Neural progenitor cell (in vitro differentiated cells): ENCODE data around the gene CELF4. TPM values are rescaled to one million over a fixed set of nuclear protein-coding genes. Genes with fewer than 3 reads are reported as not detected.
A peak's percentile ranks its signal among the peaks of the same experiment; 100 is the strongest.

Experiments used
- DNase-seq: peaks from one replicate; pipeline ENCODE4 v3.0.0-alpha.2; 2016; ENCODE audit warnings: low spot score
- H2AFZ ChIP-seq: fragments of 200-600 bp; sonication (generic); replicated peaks from 2 replicates; pipeline ENCODE4 v1.6.1; 2016; ENCODE audit warnings: antibody characterized with exemption
- H3F3A ChIP-seq: fragments of 200-600 bp; sonication (generic); 2 replicates; pipeline ENCODE4 v1.6.1; 2016; ENCODE audit warnings: antibody characterized with exemption, low read depth
- H3K27ac ChIP-seq: fragments of 200-600 bp; sonication (generic); 2 replicates; pipeline ENCODE4 v1.5.1; 2016; ENCODE audit warnings: mild to moderate bottlenecking
- H3K27me3 ChIP-seq: fragments of 200-600 bp; sonication (generic); 2 replicates; pipeline ENCODE4 v1.6.1; 2016; ENCODE audit warnings: mild to moderate bottlenecking, moderate library complexity
- H3K36me3 ChIP-seq: fragments of 200-600 bp; sonication (generic); 2 replicates; pipeline ENCODE4 v1.5.1; 2016
- H3K4me1 ChIP-seq: fragments of 200-600 bp; sonication (generic); 2 replicates; pipeline ENCODE4 v1.6.1; 2016; ENCODE audit warnings: mixed run types
- H3K4me2 ChIP-seq: fragments of 200-600 bp; sonication (generic); 2 replicates; pipeline ENCODE4 v1.6.1; 2016
- H3K4me3 ChIP-seq: fragments of 200-600 bp; sonication (generic); 2 replicates; pipeline ENCODE4 v1.5.1; 2016
- H3K79me2 ChIP-seq: fragments of 200-600 bp; sonication (generic); 2 replicates; pipeline ENCODE4 v1.6.1; 2016; ENCODE audit warnings: low read depth
- H3K9ac ChIP-seq: fragments of 200-600 bp; sonication (generic); 2 replicates; pipeline ENCODE4 v1.6.1; 2016
- H3K9me3 ChIP-seq: fragments of 200-600 bp; sonication (generic); 2 replicates; pipeline ENCODE4 v1.5.1; 2016; ENCODE audit warnings: low read depth
- H4K20me1 ChIP-seq: fragments of 200-600 bp; sonication (generic); 2 replicates; pipeline ENCODE4 v1.6.1; 2016; ENCODE audit warnings: low read depth
- H3K27ac Mint-ChIP-seq: 3 replicates; pipeline ENCODE4 v1.8.0; 2021; ENCODE audit warnings: mixed read lengths
- H3K27me3 Mint-ChIP-seq: 2 replicates; pipeline ENCODE4 v1.8.0; 2022; ENCODE audit warnings: low read depth, mild to moderate bottlenecking, inconsistent platforms, moderate library complexity, mixed read lengths; ENCODE audit not compliant: insufficient read depth
- H3K36me3 Mint-ChIP-seq: 3 replicates; pipeline ENCODE4 v1.8.0; 2021; ENCODE audit warnings: mixed read lengths
- H3K4me1 Mint-ChIP-seq: 3 replicates; pipeline ENCODE4 v1.8.0; 2021; ENCODE audit warnings: mixed read lengths
- H3K4me3 Mint-ChIP-seq: 3 replicates; pipeline ENCODE4 v1.8.0; 2021; ENCODE audit warnings: mild to moderate bottlenecking, moderate library complexity, mixed read lengths
- H3K9me3 Mint-ChIP-seq: 3 replicates; pipeline ENCODE4 v1.8.0; 2020; ENCODE audit warnings: mixed read lengths
- CTCF ChIP-seq: fragments of 200-600 bp; sonication (generic); IDR thresholded peaks from 2 replicates; pipeline ENCODE4 v1.5.1; 2017; ENCODE audit warnings: antibody characterized with exemption, mild to moderate bottlenecking
- EZH2 ChIP-seq: fragments of 200-600 bp; sonication (generic); IDR thresholded peaks from 2 replicates; pipeline ENCODE4 v1.6.1; 2017; ENCODE audit warnings: antibody characterized with exemption, mild to moderate bottlenecking, moderate library complexity
- EZH2phosphoT487 ChIP-seq: fragments of 200-600 bp; sonication (generic); IDR thresholded peaks from 2 replicates; pipeline ENCODE4 v1.6.1; 2017; ENCODE audit warnings: antibody characterized with exemption
- total RNA-seq: library from RNA; depleted of rRNA; stranded (reverse); fragments of >200 nt; gene quantifications from 2 replicates; pipeline ENCODE4 v1.2.3, GENCODE V29; 2015; ENCODE audit warnings: low replicate concordance

Gene CELF4
- total RNA-seq, 1 donor from 2014 or later: 1.8 TPM

- H3K9me3 ChIP-seq: no peaks in the 10 kb centered on the region
- Mint-ChIP-seq H3K36me3 (no peaks in the 10 kb centered on the region), H3K4me3 (no peak overlapping the region), H3K27ac (no peak overlapping the region), H3K4me1 (peaks cover 8% of the 10 kb centered on the region), H3K27me3 (no peaks in the 10 kb centered on the region), H3K9me3 (peaks cover 3% of the 10 kb centered on the region)
- peaks cover 17% of the 10 kb centered on the region for H3K4me1 ChIP-seq
- H3K4me3 ChIP-seq: no peak overlapping the region
- no peaks in the 10 kb centered on the region for H3K27me3 ChIP-seq
- DNase-seq: no peak
- no peak overlapping the region for H3K27ac ChIP-seq
- H2AFZ ChIP-seq: no peak overlapping the region
- H3K36me3 ChIP-seq: no peaks in the 10 kb centered on the region
- H3F3A ChIP-seq: peaks cover 2% of the 10 kb centered on the region
- H3K4me2 ChIP-seq: no peak overlapping the region
- no peak overlapping the region for H3K9ac ChIP-seq
- TF ChIP-seq EZH2phosphoT487 (no peak), EZH2 (no peak), CTCF (no peak)
- no peaks in the 10 kb centered on the region for H3K79me2 ChIP-seq
- H4K20me1 ChIP-seq: no peaks in the 10 kb centered on the region
These were observed 106.9 kb downstream of the CELF4 start for GRCh38 chr18:37458697-37459096.

- Mint-ChIP-seq H3K4me1 (peaks cover 17% of the 10 kb centered on the region), H3K27me3 (peaks cover 6% of the 10 kb centered on the region), H3K27ac (peak overlapping the region; percentile 76), H3K36me3 (no peaks in the 10 kb centered on the region), H3K9me3 (peaks cover 3% of the 10 kb centered on the region), H3K4me3 (no peak overlapping the region)
- Histone ChIP-seq H3K4me1 (peaks cover 17% of the 10 kb centered on the region), H3K79me2 (no peaks in the 10 kb centered on the region), H3K9ac (no peak overlapping the region), H3K27me3 (no peaks in the 10 kb centered on the region), H4K20me1 (no peaks in the 10 kb centered on the region), H3K36me3 (no peaks in the 10 kb centered on the region), H3K4me3 (no peak overlapping the region), H3K27ac (no peak overlapping the region), H3K9me3 (no peaks in the 10 kb centered on the region), H3K4me2 (peak overlapping the region; percentile 39), H2AFZ (no peak overlapping the region), H3F3A (peaks cover 2% of the 10 kb centered on the region)
- no peak for TF ChIP-seq CTCF
- no peak for TF ChIP-seq EZH2phosphoT487
- no peak for TF ChIP-seq EZH2
- DNase-seq: no peak
These were observed 107.8 kb downstream of the CELF4 start for GRCh38 chr18:37457753-37458152.

GRCh38 chr18:37457341-37457740 lies 108.3 kb downstream of the CELF4 start:
- Histone ChIP-seq H3K27me3 (no peaks in the 10 kb centered on the region), H3K27ac (no peak overlapping the region), H2AFZ (no peak overlapping the region), H3K36me3 (no peaks in the 10 kb centered on the region), H3K4me1 (peaks cover 17% of the 10 kb centered on the region), H3F3A (peaks cover 2% of the 10 kb centered on the region), H4K20me1 (no peaks in the 10 kb centered on the region), H3K4me2 (peak overlapping the region; percentile 39), H3K9ac (no peak overlapping the region), H3K9me3 (no peaks in the 10 kb centered on the region), H3K79me2 (no peaks in the 10 kb centered on the region), H3K4me3 (no peak overlapping the region)
- H3K4me3 Mint-ChIP-seq: no peak overlapping the region
- H3K36me3 Mint-ChIP-seq: no peaks in the 10 kb centered on the region
- peak overlapping the region; percentile 76 for H3K27ac Mint-ChIP-seq
- H3K9me3 Mint-ChIP-seq: peaks cover 3% of the 10 kb centered on the region
- peaks cover 8% of the 10 kb centered on the region for H3K27me3 Mint-ChIP-seq
- DNase-seq: peak; percentile 81
- peaks cover 21% of the 10 kb centered on the region for H3K4me1 Mint-ChIP-seq
- TF ChIP-seq EZH2 (no peak), CTCF (no peak), EZH2phosphoT487 (no peak)
